ENCODE measurements around the gene KANK4.

DNA sequence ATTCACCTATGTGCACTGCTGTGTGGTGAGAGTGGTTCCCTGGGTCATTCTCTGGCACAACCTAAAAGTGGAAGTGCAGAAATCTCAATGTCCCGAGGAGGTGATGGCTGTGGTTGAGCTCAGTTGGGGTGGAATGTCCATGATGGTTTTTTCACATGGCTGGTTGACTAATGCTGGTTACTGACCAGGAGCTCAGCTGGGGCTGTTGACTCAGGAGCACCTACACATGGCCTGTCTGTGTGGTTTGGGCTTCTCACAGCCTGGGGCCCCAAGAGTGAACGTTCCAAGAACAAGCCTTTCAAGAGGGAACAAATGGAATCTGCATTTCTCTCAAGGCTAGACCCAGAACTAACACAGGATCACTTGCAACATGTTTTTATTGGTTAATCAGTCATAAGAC, 6.4 kb upstream of the KANK4 start:
- TF ChIP-seq, protein P1, sequence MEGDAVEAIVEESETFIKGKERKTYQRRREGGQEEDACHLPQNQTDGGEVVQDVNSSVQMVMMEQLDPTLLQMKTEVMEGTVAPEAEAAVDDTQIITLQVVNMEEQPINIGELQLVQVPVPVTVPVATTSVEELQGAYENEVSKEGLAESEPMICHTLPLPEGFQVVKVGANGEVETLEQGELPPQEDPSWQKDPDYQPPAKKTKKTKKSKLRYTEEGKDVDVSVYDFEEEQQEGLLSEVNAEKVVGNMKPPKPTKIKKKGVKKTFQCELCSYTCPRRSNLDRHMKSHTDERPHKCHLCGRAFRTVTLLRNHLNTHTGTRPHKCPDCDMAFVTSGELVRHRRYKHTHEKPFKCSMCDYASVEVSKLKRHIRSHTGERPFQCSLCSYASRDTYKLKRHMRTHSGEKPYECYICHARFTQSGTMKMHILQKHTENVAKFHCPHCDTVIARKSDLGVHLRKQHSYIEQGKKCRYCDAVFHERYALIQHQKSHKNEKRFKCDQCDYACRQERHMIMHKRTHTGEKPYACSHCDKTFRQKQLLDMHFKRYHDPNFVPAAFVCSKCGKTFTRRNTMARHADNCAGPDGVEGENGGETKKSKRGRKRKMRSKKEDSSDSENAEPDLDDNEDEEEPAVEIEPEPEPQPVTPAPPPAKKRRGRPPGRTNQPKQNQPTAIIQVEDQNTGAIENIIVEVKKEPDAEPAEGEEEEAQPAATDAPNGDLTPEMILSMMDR (IDR thresholded peaks at IDR 0.05; ENCODE audit: control extremely low read depth in 1 of 3, insufficient read depth in 1 of 3, low read depth in 1 of 3, low read length in 3 of 3): no peak
- TF ChIP-seq EP300 (IDR thresholded peaks at IDR 0.05; ENCODE audit: borderline replicate concordance in 1 of 2, low read depth in 2 of 2, low read length in 2 of 2) (no peak), RAD21 (IDR thresholded peaks at IDR 0.05 in 1 of 2, conservative IDR thresholded peaks at IDR 0.05 in 1 of 2; ENCODE audit: low read depth in 2 of 2, low read length in 2 of 2) (no peak), EZH2 (IDR thresholded peaks at IDR 0.05; ENCODE audit: low read depth, low read length, severe bottlenecking) (no peak), CEBPB (IDR thresholded peaks at IDR 0.05; ENCODE audit: low read depth, low read length) (no peak), SP1 (IDR thresholded peaks at IDR 0.05; ENCODE audit: low read depth, low read length) (no peak), NANOG (IDR thresholded peaks at IDR 0.05; ENCODE audit: insufficient read depth, low read depth, low read length, poor library complexity, severe bottlenecking) (no peak), YY1 (IDR thresholded peaks at IDR 0.05; ENCODE audit: low read depth, low read length) (no peak), POLR2AphosphoS5 (IDR thresholded peaks at IDR 0.05; ENCODE audit: low read depth, low read length) (no peak)
- TF ChIP-seq, protein P2, sequence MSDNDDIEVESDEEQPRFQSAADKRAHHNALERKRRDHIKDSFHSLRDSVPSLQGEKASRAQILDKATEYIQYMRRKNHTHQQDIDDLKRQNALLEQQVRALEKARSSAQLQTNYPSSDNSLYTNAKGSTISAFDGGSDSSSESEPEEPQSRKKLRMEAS (IDR thresholded peaks at IDR 0.05): no peak

Data from H1 (cell line).